ENCODE results near the gene TEX11.
"Not testable (repeated sequence)": the region's sequence is repeated elsewhere in the genome, so short reads cannot be mapped to it uniquely, and the experiment has no call there.

Gene TEX11

DNA sequence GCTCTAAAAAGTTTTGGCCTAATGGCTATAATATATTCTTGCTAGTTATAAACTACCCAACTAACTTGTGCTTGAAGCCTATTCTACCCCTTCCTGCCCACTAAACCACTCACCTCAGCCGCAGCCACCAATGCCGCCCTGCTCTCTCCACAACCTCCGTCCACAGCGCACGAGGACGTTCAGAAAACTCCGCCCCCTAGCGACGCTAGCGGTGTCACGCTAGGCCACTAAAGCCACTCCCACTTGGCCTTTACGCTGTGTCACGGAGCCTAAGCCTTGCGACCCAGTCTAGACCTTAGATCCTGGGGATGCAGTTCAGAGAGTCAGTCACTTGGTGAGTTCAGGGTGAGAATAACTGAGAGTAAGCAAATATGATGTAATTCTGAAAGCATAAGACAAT, at the start of gene TEX11:
Gene TEX11, minus strand, starts transcription at position 171 of the 400 bp plus-strand sequence. CDS start 922 bp downstream, outside the sequence.
- Mint-ChIP-seq H3K4me3 (no peak within 1 kb of the TSS), H3K9me3 (no peaks in the 10 kb centered on the region), H3K36me3 (ENCODE audit: low read depth) (no peaks in the 10 kb centered on the region), H3K4me1 (ENCODE audit: low read depth) (no peaks in the 10 kb centered on the region), H3K27me3 (no peaks in the 10 kb centered on the region), H3K27ac (no peak within 1 kb of the TSS)

DNA sequence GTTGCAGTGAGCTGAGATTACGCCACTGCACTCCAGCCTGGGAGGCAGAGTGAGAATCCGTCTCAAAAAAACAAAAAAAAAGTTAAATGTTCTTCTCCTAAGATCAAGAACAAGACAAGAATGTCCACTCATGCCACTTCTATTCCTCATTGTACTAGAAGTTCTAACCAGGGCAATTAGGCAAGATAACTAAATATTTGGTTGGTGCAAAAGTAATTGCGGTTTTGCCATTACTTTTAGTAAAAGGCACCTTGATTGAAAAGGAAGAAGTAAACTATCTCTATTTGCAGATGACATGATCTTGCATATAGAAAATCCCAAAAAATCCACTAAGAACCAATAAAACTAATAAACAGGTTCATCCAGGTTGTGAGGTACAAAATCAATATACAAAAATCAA, 46.4 kb upstream of the TEX11 start:
- H3K27me3 Mint-ChIP-seq, result peaks cover 5% of the 10 kb centered on the region
- no peaks in the 10 kb centered on the region for H3K36me3 Mint-ChIP-seq (ENCODE audit: low read depth)
- no peak overlapping the region for H3K4me3 Mint-ChIP-seq
- H3K27ac Mint-ChIP-seq, result no peak overlapping the region
- H3K9me3 Mint-ChIP-seq, result no peaks in the 10 kb centered on the region
- no peaks in the 10 kb centered on the region for H3K4me1 Mint-ChIP-seq (ENCODE audit: low read depth)

DNA sequence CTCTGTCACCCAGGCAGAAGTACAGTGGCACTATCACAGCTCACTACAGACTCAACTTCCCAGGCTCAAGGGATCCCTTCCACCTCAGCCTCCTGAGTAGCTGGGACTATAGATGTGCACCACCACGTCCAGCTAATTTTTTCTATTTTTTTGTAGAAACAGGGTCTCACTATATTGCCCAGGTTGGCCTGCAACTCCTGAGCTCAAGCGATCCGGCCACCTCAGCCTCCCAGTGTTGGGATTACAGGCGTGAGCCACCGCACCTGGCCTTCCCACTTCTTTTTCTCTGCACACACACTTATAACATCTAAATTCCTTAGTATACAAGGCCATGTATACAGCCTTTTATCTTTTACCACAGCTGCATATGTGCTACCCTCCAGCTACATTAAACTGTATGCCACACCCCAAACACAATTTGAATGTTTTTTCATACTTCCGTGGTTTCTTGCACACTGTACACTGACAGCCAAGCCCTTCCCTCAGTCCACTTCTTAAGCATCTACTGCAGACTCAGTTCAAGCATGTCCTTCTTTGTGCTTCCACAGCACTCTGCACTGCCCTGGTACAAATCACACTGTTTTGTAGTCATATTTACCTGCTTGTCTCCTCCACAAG, 15.9 kb upstream of the TEX11 start:
- Mint-ChIP-seq H3K27ac (no peak overlapping the region), H3K4me1 (ENCODE audit: low read depth) (peaks cover 6% of the 10 kb centered on the region), H3K36me3 (ENCODE audit: low read depth) (no peaks in the 10 kb centered on the region), H3K9me3 (no peaks in the 10 kb centered on the region), H3K4me3 (no peak overlapping the region), H3K27me3 (no peaks in the 10 kb centered on the region)

DNA sequence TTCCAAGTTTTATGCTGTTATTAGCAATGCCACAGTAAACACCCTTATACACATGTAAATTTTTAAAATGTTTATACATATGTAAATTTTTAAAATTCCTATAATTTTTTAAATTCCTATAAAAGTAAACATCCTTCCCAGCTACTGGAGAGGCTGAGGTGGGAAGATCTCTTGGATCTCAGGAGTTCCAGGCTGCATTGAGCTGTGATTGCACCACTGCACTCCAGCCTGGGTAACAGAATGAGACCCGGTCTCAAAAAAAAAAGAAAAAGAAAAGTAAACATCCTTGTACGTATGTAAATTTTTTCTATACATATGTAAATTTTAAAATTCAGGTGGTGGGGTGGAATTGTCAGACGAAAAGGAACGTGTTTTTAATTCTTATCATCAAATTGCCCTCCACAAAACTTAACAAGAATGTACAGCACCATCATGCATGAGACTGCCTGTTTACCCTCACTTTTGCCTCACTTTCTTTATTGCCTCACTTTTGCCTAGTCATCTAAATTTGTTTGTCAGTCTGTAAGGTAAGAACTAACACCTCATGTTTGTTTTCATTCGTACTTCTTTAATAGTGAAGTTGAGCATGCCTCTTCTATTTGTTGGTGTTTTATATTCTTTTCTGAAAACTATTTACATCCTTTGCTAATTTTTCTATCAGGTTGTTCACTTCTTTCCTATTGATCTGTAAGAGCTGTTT, 14.4 kb upstream of the TEX11 start:
- no peaks in the 10 kb centered on the region for H3K27me3 Mint-ChIP-seq
- no peak overlapping the region for H3K4me3 Mint-ChIP-seq
- no peak overlapping the region for H3K27ac Mint-ChIP-seq
- peaks cover 6% of the 10 kb centered on the region for H3K4me1 Mint-ChIP-seq (ENCODE audit: low read depth)
- no peaks in the 10 kb centered on the region for H3K36me3 Mint-ChIP-seq (ENCODE audit: low read depth)
- H3K9me3 Mint-ChIP-seq, result no peaks in the 10 kb centered on the region

DNA sequence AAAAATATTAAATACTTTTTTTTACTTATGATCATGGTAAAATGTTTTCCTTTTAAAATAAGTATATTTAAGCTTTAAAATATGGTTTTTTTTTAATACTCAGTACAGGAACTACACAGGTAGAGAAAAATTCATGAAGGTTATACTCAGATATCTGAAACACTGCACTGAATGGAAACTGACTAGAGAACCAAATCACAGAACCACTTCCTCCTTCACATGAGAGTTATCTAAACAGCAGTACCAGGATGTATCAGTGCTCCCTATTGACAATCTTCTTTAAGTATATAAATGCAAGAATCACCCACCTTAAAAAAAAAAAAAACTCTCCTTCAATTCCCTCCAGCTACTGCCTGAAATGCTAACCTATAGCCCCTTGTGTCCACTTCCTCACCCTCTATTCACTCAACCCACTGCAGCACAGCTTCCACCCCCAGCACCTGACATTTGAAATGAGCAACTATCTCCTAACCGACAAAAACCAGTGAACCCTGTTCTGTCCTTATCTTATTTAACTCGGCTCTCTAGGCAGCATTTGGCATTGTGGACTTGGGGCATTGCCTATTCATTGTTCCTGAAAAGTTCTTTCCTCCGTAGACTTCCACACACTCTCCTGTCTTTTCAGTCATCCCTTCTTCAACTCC, 13.3 kb upstream of the TEX11 start:
- Mint-ChIP-seq H3K4me1 (ENCODE audit: low read depth) (peaks cover 6% of the 10 kb centered on the region), H3K9me3 (no peaks in the 10 kb centered on the region), H3K36me3 (ENCODE audit: low read depth) (no peaks in the 10 kb centered on the region), H3K4me3 (no peak overlapping the region), H3K27me3 (no peaks in the 10 kb centered on the region), H3K27ac (no peak overlapping the region)

DNA sequence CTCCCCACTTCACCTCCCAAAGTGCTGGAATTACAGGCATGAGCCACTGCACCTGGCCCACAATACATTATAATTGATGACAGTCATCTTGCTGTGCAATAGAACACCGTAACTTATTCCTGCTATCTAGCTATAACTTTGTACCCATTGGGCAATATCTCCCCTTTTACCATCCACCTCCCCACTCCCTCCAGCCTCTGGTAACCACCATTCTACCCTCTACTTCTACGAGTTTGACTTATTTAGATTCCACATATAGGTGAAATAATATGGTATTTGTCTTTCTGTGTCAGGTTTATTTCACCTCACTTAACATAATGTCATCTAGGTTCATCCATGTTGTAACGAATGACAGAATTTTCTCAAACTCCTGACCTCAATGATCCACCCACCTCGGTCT, 8.2 kb upstream of the TEX11 start:
- Mint-ChIP-seq H3K4me1 (ENCODE audit: low read depth) (peaks cover under 1% of the 10 kb centered on the region), H3K36me3 (ENCODE audit: low read depth) (no peaks in the 10 kb centered on the region), H3K27ac (no peak overlapping the region), H3K27me3 (no peaks in the 10 kb centered on the region), H3K9me3 (no peaks in the 10 kb centered on the region), H3K4me3 (no peak overlapping the region)

DNA sequence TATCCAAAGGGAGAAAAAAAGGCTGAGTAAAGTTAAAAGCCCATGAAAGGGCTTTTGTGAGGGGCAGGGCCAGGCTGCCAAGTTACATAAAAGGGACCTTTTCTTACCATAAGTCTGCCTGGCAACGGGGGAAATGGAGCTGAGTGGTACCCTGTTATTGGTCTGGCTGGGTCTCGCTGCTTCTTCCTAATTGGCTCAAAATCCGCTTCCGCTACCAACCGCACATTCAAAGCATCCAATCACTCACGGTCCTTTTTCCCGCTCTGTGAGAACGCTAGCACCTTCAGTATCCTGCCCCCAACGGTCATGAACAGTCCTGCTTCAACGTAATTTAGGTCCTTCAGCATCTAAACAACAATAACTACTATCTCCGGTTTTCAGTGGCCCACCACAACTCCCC, 611 bp downstream of the TEX11 start:
- H3K27ac Mint-ChIP-seq, result no peak overlapping the region
- H3K27me3 Mint-ChIP-seq, result no peaks in the 10 kb centered on the region
- H3K4me3 Mint-ChIP-seq, result no peak overlapping the region
- H3K4me1 Mint-ChIP-seq (ENCODE audit: low read depth), result no peaks in the 10 kb centered on the region
- no peaks in the 10 kb centered on the region for H3K36me3 Mint-ChIP-seq (ENCODE audit: low read depth)
- H3K9me3 Mint-ChIP-seq, result no peaks in the 10 kb centered on the region

DNA sequence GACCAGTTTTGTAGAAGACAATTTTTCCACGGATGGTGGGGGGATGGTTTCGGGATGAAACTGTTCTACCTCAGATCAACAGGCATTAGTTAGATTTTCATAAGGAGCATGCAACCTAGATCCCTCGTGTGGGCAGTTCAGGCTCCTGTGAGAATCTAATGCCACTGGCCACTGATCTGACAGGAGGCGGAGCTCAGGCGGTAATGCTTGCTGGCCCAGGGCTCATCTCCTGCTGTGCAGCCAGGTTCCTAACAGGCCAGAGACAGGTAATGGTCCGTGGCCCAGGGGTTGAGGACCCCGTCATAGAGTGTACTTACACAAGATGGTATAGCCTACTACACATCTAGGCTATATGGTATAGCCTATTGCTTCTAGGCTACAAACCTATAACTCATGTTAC, 7.0 kb downstream of the TEX11 start:
- Mint-ChIP-seq H3K36me3 (ENCODE audit: low read depth) (no peaks in the 10 kb centered on the region), H3K9me3 (no peaks in the 10 kb centered on the region)

DNA sequence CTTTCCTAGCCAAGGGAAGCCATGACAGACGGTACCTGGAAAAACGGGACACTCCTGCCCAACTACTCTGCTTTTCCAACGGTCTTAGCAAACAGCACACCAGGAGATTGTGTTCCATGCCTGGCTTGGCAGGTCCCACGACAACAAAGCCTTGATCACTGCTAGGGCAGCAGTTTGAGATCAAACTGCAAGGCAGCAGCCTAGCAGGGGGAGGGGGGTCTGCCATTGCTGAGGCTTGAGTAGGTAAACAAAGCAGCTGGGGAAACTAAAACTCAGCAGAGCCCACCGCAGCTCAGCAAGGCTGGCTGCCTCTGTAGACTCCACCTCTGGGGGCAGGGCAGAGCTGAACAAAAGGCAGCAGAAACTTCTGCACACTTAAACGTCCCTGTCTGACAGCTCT, 18.1 kb downstream of the TEX11 start:
- not testable (repeated sequence) for H3K27me3 Mint-ChIP-seq; H3K4me3 Mint-ChIP-seq; H3K9me3 Mint-ChIP-seq; H3K4me1 Mint-ChIP-seq (ENCODE audit: low read depth); H3K36me3 Mint-ChIP-seq (ENCODE audit: low read depth); H3K27ac Mint-ChIP-seq

More for the DNA sequence above, 7.0 kb downstream of the TEX11 start:
- Mint-ChIP-seq H3K4me1 (ENCODE audit: low read depth) (no peaks in the 10 kb centered on the region), H3K4me3 (no peak overlapping the region), H3K27me3 (no peaks in the 10 kb centered on the region), H3K27ac (no peak overlapping the region)

DNA sequence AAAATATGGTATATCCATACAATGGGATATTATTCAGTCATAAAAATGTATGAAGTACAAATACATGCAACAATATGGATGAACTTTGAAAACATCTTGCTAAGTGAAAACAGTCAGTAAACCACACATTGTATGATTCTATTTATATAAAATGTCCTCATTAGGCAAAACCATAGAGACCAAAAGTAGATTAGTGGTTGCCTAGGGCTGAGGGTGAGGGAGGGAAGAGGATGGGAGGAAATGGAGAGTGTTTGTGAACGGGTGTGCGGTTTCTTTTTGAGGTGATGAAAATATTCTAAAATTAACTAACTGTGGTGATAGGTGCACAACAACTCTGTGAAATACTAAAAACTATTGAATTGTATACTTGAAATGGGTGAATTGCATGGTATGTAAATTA, 29.6 kb downstream of the TEX11 start:
- H3K27ac Mint-ChIP-seq, result no peak overlapping the region
- no peak overlapping the region for H3K4me3 Mint-ChIP-seq
- H3K4me1 Mint-ChIP-seq (ENCODE audit: low read depth), result peaks cover 3% of the 10 kb centered on the region
- H3K27me3 Mint-ChIP-seq, result no peaks in the 10 kb centered on the region
- H3K9me3 Mint-ChIP-seq, result no peaks in the 10 kb centered on the region
- H3K36me3 Mint-ChIP-seq (ENCODE audit: low read depth), result no peaks in the 10 kb centered on the region

DNA sequence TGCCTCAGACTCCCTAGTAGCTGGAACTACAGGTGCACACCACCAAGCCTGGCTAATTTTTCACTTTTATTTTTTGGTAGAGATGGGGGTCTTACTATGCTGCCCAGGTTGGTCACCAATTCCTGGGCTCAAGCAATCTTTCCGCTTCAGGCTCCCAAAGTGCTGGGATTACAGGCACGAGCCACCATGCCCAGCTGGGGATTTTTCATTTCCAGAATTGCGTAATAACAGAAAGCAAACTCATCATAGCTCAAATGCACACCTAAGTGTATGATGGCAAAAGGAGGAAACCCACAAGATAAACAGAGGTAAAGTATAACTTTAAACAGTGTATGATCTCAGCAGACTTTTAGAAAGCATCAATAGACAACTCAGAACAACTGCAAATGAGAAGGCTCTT, 56.2 kb downstream of the TEX11 start:
- H3K27me3 Mint-ChIP-seq, result peaks cover 4% of the 10 kb centered on the region
- H3K4me3 Mint-ChIP-seq, result no peak overlapping the region
- H3K27ac Mint-ChIP-seq, result no peak overlapping the region
- H3K36me3 Mint-ChIP-seq (ENCODE audit: low read depth), result no peaks in the 10 kb centered on the region
- H3K9me3 Mint-ChIP-seq, result no peaks in the 10 kb centered on the region
- H3K4me1 Mint-ChIP-seq (ENCODE audit: low read depth), result no peaks in the 10 kb centered on the region

DNA sequence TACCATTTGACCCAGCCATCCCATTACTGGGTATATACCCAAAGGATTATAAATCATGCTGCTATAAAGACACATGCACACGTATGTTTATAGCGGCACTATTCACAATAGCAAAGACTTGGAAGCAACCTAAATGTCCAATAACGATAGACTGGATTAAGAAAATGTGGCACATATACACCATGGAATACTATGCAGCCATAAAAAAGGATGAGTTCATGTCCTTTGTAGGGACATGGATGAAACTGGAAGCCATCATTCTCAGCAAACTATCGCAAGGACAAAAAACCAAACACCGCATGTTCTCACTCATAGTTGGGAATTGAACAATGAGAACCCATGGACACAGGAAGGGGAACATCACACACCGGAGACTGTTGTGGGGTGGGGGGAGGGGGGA, 64.4 kb downstream of the TEX11 start:
- not testable (repeated sequence) for H3K36me3 Mint-ChIP-seq (ENCODE audit: low read depth); H3K4me1 Mint-ChIP-seq (ENCODE audit: low read depth); H3K4me3 Mint-ChIP-seq; H3K27ac Mint-ChIP-seq; H3K27me3 Mint-ChIP-seq; H3K9me3 Mint-ChIP-seq

DNA sequence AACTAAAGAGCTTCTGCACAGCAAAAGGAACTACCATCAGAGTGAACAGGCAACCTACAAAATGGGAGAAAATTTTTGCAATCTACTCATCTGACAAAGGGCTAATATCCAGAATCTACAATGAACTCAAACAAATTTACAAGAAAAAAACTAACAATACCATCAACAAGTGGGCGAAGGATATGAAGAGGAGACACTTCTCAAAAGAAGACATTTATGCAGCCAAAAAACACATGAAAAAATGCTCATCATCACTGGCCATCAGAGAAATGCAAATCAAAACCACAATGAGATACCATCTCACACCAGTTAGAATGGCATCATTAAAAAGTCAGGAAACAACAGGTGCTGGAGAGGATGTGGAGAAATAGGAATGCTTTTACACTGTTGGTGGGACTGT, 64.9 kb downstream of the TEX11 start:
- H3K27me3 Mint-ChIP-seq; H3K4me3 Mint-ChIP-seq; H3K36me3 Mint-ChIP-seq (ENCODE audit: low read depth); H3K9me3 Mint-ChIP-seq; H3K27ac Mint-ChIP-seq; H3K4me1 Mint-ChIP-seq (ENCODE audit: low read depth): not testable (repeated sequence)

DNA sequence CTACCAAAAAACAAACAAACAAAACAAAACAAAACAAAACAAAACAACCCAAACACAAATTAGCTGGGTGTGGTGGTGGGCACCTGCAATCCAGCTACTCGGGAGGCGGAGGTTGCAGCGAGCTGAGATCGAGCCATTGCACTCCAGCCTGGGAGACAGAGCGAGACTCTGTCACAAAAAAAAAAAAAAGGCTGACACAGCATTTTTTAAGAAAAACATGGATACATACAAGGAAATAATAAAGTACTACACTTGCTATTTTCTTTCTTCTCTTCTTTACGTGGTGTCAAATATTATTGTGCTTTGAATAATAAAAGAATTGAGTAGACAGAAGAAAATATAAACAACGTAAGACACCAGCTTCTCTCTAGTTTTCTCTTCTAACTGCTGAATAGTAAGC, 73.9 kb downstream of the TEX11 start:
- H3K27ac Mint-ChIP-seq, result no peak overlapping the region
- H3K27me3 Mint-ChIP-seq, result no peaks in the 10 kb centered on the region
- no peaks in the 10 kb centered on the region for H3K36me3 Mint-ChIP-seq (ENCODE audit: low read depth)
- no peaks in the 10 kb centered on the region for H3K9me3 Mint-ChIP-seq
- no peaks in the 10 kb centered on the region for H3K4me1 Mint-ChIP-seq (ENCODE audit: low read depth)
- H3K4me3 Mint-ChIP-seq, result no peak overlapping the region

DNA sequence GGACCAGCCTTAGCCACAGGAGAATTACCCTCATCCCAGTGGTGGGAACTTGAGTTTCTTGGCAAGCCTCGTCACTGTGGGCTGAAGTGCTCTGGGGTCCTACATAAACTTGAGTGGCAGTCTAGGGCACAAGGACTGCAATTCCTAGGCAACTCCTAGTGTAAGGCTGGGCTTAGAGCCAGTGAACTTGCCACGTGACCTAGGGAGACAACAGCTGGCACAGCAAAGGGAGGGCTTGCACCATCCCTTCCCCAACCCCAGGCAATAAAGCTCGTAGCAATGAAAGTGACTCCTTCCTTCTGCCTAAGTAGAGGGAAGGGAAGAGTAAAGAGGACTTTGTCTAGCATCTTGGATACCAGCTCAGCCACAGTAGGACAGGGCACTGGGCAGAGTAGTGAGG, 81.8 kb downstream of the TEX11 start:
- Mint-ChIP-seq H3K9me3 (no peaks in the 10 kb centered on the region), H3K27me3 (no peaks in the 10 kb centered on the region), H3K36me3 (ENCODE audit: low read depth) (no peaks in the 10 kb centered on the region), H3K4me1 (ENCODE audit: low read depth) (no peaks in the 10 kb centered on the region), H3K27ac (no peak overlapping the region), H3K4me3 (no peak overlapping the region)

DNA sequence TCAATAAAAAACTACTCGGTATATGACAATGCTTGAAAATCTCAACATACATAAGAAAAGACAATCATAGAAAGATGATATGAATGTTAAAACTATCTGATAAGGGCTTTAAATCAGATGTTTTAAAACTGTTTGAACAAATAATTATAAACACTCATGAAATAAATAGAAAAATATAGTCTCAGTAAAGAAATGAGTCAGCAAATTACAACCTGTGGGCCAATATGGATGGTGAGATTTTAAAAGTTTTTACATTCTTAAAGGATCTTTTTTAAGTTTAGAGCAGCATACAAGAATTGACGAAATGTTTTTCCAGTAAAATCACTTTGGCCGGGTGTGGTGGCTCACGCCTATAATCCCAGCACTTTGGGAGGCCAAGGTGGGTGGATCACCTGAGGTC, 83.1 kb downstream of the TEX11 start:
- no peaks in the 10 kb centered on the region for H3K4me1 Mint-ChIP-seq (ENCODE audit: low read depth)
- no peak overlapping the region for H3K4me3 Mint-ChIP-seq
- H3K27me3 Mint-ChIP-seq, result no peaks in the 10 kb centered on the region
- no peaks in the 10 kb centered on the region for H3K9me3 Mint-ChIP-seq
- H3K27ac Mint-ChIP-seq, result no peak overlapping the region
- no peaks in the 10 kb centered on the region for H3K36me3 Mint-ChIP-seq (ENCODE audit: low read depth)

Measured in stimulated activated naive CD8-positive, alpha-beta T cell treated with anti-CD3 and anti-CD28 coated beads, Interleukin-15, Interleukin-2, amounts not matched to agents 100 ng/mL and 50 ng/mL, for 24 hours (primary cell).